Uterus (tissue), 2 donors: ENCODE data around the gene IGF1R.

Source experiments
- POLR2A ChIP-seq, 2 donors: fragments of 450-650 bp; IDR thresholded peaks; one replicate each; pipeline ENCODE4 v1.6.1; 2016; ENCODE audit warnings: antibody characterized with exemption in 2 of 2, mild to moderate bottlenecking in 1 of 2, moderate library complexity in 1 of 2
- TF ChIP-seq, protein P1 (sequence below), 4 experiments: fragments of 200-600 bp in 2 of 4; fragments of 450-650 bp in 2 of 4; sonication (generic) in 2 of 4; IDR thresholded peaks; one replicate each; pipeline ENCODE4 v1.5.1; 2016 to 2019; ENCODE audit warnings: antibody characterized with exemption in 4 of 4, mild to moderate bottlenecking in 2 of 4, moderate library complexity in 1 of 4

DNA sequence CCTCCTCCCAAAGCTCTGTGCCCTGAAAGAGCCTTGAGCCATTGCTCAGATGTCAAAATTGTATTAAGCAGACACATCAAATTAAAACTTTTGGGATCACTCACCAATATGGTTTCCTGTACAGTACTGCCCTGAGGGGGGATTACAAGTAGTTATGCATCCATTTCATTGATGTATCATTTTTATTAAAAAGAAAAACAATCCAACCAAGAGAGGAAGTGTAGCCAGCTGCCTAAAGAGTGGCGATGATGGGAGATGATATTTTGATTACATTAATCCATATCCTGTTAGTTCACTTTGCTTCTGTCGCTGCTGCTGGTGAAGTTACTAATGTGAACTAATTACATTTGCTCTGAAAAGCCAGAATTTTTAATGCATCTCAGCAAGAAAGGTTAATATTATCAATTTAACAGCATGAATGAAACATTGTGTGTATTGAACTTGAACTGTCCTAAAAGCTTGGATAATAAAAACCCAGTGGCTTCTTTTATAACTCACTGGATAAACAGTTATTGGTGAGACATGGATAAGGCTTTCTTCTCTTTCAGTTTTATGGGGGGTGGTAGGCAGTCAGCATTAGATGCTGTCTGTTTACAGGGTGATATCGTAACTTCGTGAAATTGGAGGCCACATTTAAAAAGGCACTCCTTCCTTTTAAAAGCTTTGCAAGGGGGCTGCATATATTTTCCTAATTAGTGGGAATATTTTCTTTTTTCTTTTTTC is 87.7 kb downstream of the IGF1R start:
- TF ChIP-seq, protein P1, sequence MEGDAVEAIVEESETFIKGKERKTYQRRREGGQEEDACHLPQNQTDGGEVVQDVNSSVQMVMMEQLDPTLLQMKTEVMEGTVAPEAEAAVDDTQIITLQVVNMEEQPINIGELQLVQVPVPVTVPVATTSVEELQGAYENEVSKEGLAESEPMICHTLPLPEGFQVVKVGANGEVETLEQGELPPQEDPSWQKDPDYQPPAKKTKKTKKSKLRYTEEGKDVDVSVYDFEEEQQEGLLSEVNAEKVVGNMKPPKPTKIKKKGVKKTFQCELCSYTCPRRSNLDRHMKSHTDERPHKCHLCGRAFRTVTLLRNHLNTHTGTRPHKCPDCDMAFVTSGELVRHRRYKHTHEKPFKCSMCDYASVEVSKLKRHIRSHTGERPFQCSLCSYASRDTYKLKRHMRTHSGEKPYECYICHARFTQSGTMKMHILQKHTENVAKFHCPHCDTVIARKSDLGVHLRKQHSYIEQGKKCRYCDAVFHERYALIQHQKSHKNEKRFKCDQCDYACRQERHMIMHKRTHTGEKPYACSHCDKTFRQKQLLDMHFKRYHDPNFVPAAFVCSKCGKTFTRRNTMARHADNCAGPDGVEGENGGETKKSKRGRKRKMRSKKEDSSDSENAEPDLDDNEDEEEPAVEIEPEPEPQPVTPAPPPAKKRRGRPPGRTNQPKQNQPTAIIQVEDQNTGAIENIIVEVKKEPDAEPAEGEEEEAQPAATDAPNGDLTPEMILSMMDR (IDR thresholded peaks at IDR 0.05): no peak
- no peak for TF ChIP-seq POLR2A (IDR thresholded peaks at IDR 0.05)
